DMS153 treated with DMSO at 0.1 percent for 48 hours (cell line): Measurements from ENCODE around the gene FFAR2.
A peak's percentile ranks its signal among the peaks of the same experiment; 100 is the strongest.
"Not testable (repeated sequence)": the region's sequence is repeated elsewhere in the genome, so short reads cannot be mapped to it uniquely, and the experiment has no call there.

ENCODE experiments used
- DNase-seq: peaks from one replicate; lab custom pipeline; 2025; ENCODE audit not compliant: unreplicated experiment; lab: John Stamatoyannopoulos, UW

FFAR2 gene

GRCh38 chr19:35454663-35455062 lies 6.6 kb downstream of the FFAR2 start:
- DNase-seq = no peak

- DNase-seq = no peak
These were observed 7.7 kb downstream of the FFAR2 start for GRCh38 chr19:35455616-35456201.

GRCh38 chr19:35457173-35457572 lies 9.1 kb downstream of the FFAR2 start:
- DNase-seq = no peak

- no peak for DNase-seq
These were observed 10.1 kb downstream of the FFAR2 start for GRCh38 chr19:35458192-35458591.

- DNase-seq = no peak
These were observed 10.8 kb downstream of the FFAR2 start for GRCh38 chr19:35458731-35459391.

- no peak for DNase-seq
These were observed 11.5 kb downstream of the FFAR2 start for GRCh38 chr19:35459414-35460082.

GRCh38 chr19:35460608-35461007 lies 12.6 kb downstream of the FFAR2 start:
- no peak for DNase-seq

GRCh38 chr19:35461060-35461459 lies 13.0 kb downstream of the FFAR2 start:
- no peak for DNase-seq

GRCh38 chr19:35461788-35462187 lies 13.7 kb downstream of the FFAR2 start:
- DNase-seq = not testable (repeated sequence)

- DNase-seq = no peak
These were observed 14.5 kb downstream of the FFAR2 start for GRCh38 chr19:35462476-35462953.

- not testable (repeated sequence) for DNase-seq
These were observed 14.9 kb downstream of the FFAR2 start for GRCh38 chr19:35462956-35463355.

- no peak for DNase-seq
These were observed 18.2 kb downstream of the FFAR2 start for GRCh38 chr19:35466259-35466658.

GRCh38 chr19:35468637-35469036 lies 20.6 kb downstream of the FFAR2 start:
- peak; percentile 21 for DNase-seq

GRCh38 chr19:35470128-35470527 lies 22.1 kb downstream of the FFAR2 start:
- DNase-seq = no peak

- not testable (repeated sequence) for DNase-seq
These were observed 23.0 kb downstream of the FFAR2 start for GRCh38 chr19:35471075-35471474.

- DNase-seq = no peak
These were observed 23.9 kb downstream of the FFAR2 start for GRCh38 chr19:35471946-35472345.

GRCh38 chr19:35474104-35474503 lies 26.0 kb downstream of the FFAR2 start:
- no peak for DNase-seq

GRCh38 chr19:35474594-35474993 lies 26.5 kb downstream of the FFAR2 start:
- not testable (repeated sequence) for DNase-seq

- DNase-seq = no peak
These were observed 28.1 kb downstream of the FFAR2 start for GRCh38 chr19:35476149-35476548.

GRCh38 chr19:35478794-35479677 lies 31.0 kb downstream of the FFAR2 start:
- DNase-seq = no peak

- DNase-seq = no peak
These were observed 35.0 kb downstream of the FFAR2 start for GRCh38 chr19:35483089-35483488.
